Measurements from ENCODE around the gene GNAQ.
"Not testable (repeated sequence)": the region's sequence is repeated elsewhere in the genome, so short reads cannot be mapped to it uniquely, and the experiment has no call there.

The GNAQ gene

GRCh38 chr9:77766587-77766986, 265.0 kb downstream of the GNAQ start:
- no peak for DNase-seq (ENCODE audit: low read depth)

GRCh38 chr9:77765781-77766259, 265.8 kb downstream of the GNAQ start:
- DNase-seq (ENCODE audit: low read depth), result no peak

- DNase-seq (ENCODE audit: low read depth), result no peak
These were observed 266.5 kb downstream of the GNAQ start for GRCh38 chr9:77764894-77765780.

GRCh38 chr9:77763566-77763965, 268.0 kb downstream of the GNAQ start:
- DNase-seq (ENCODE audit: low read depth), result no peak

- not testable (repeated sequence) for DNase-seq (ENCODE audit: low read depth)
These were observed 270.7 kb downstream of the GNAQ start for GRCh38 chr9:77760919-77761318.

GRCh38 chr9:77759391-77759790, 272.2 kb downstream of the GNAQ start:
- no peak for DNase-seq (ENCODE audit: low read depth)

- no peak for DNase-seq (ENCODE audit: low read depth)
These were observed 275.2 kb downstream of the GNAQ start for GRCh38 chr9:77756449-77756848.

GRCh38 chr9:77753180-77753579, 278.4 kb downstream of the GNAQ start:
- DNase-seq (ENCODE audit: low read depth), result no peak

GRCh38 chr9:77752554-77752953, 279.1 kb downstream of the GNAQ start:
- peak; percentile 55 for DNase-seq (ENCODE audit: low read depth)

- no peak for DNase-seq (ENCODE audit: low read depth)
These were observed 280.1 kb downstream of the GNAQ start for GRCh38 chr9:77751341-77752091.

- DNase-seq (ENCODE audit: low read depth), result no peak
These were observed 280.6 kb downstream of the GNAQ start for GRCh38 chr9:77750981-77751340.

GRCh38 chr9:77750284-77750683, 281.3 kb downstream of the GNAQ start:
- no peak for DNase-seq (ENCODE audit: low read depth)

GRCh38 chr9:77748214-77748772, 283.3 kb downstream of the GNAQ start:
- DNase-seq (ENCODE audit: low read depth), result no peak

GRCh38 chr9:77747163-77747562, 284.4 kb downstream of the GNAQ start:
- no peak for DNase-seq (ENCODE audit: low read depth)

- DNase-seq (ENCODE audit: low read depth), result no peak
These were observed 286.7 kb downstream of the GNAQ start for GRCh38 chr9:77744841-77745430.

- DNase-seq (ENCODE audit: low read depth), result no peak
These were observed 288.2 kb downstream of the GNAQ start for GRCh38 chr9:77743386-77743785.

GRCh38 chr9:77738932-77739331, 292.7 kb downstream of the GNAQ start:
- no peak for DNase-seq (ENCODE audit: low read depth)

- no peak for DNase-seq (ENCODE audit: low read depth)
These were observed 296.1 kb downstream of the GNAQ start for GRCh38 chr9:77735494-77735893.

GRCh38 chr9:77731930-77732329, 299.7 kb downstream of the GNAQ start:
- no peak for DNase-seq (ENCODE audit: low read depth)

GRCh38 chr9:77731008-77731698, 300.5 kb downstream of the GNAQ start:
- no peak for DNase-seq (ENCODE audit: low read depth)

GRCh38 chr9:77729177-77729576, 302.4 kb downstream of the GNAQ start:
- no peak for DNase-seq (ENCODE audit: low read depth)

GRCh38 chr9:77726814-77727213, 304.8 kb downstream of the GNAQ start:
- DNase-seq (ENCODE audit: low read depth), result no peak

All from HS-27A (cell line).